Measurements from ENCODE around the gene CNIH1. TPM values are rescaled to one million over a fixed set of nuclear protein-coding genes. Genes with fewer than 3 reads are reported as not detected.

Gene CNIH1
- total and polyA plus RNA-seq, 2 of the 13 experiments (the other 11 are each of a cell fraction or from before 2014, with no cell fraction given), result 166 to 421 TPM

DNA sequence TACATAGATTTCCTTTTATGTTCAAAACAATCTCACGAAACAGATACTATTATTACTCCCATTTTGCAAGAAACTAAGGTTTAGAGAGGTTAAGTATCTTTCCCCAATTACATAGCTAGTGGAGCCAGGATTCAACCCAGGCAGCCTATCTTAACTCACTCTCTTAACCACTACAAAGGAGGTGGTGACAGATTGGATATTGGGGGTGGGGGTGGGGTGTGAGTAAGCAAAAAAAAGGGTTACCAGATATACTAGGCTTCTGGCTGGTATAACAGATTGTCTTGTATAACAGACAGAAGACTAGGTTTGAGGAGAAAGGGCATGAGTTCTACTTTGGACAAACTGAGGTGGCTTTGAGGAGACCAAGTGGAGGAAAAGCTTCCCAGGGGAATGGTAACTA lies 45.5 kb upstream of the CNIH1 start:
- Histone ChIP-seq H3K27ac (ENCODE audit: extremely low read length, insufficient read depth, low read length) (no peak overlapping the region), H2AFZ (ENCODE audit: low read length) (no peak overlapping the region), H3K9me3 (ENCODE audit: low read length) (no peaks in the 10 kb centered on the region), H4K20me1 (ENCODE audit: insufficient read depth, low read length) (peaks cover 12% of the 10 kb centered on the region), H3K9ac (ENCODE audit: insufficient read depth, low read depth, low read length) (no peak overlapping the region), H3K27me3 (ENCODE audit: control insufficient read depth in 1 of 2, insufficient read depth in 2 of 2, low read length in 2 of 2) (no peaks in the 10 kb centered on the region; a peak in 1 of 5 replicates), H3K4me3 (replicated peaks in 1 of 3; ENCODE audit: insufficient read depth in 1 of 3, low read depth in 2 of 3, low read length in 3 of 3) (no peak overlapping the region), H3K4me2 (ENCODE audit: low read depth, low read length) (peak overlapping the region; percentile 44), H3K36me3 (replicated peaks in 1 of 2; ENCODE audit: control insufficient read depth in 1 of 2, insufficient read depth in 2 of 2, low read length in 2 of 2) (peaks cover 0 to 13% of the 10 kb centered on the region in 2 experiments; a peak in 2 of 5 replicates), H3K79me2 (ENCODE audit: insufficient read depth, low read length) (peaks cover 67% of the 10 kb centered on the region), H3K4me1 (ENCODE audit: insufficient read depth, low read length) (peaks cover 71% of the 10 kb centered on the region)
- ChIA-PET POLR2A (interaction anchor here (0.8 kb wide), 1 partner anchor 79 kb away, joined by 3 read pairs; no protein-coding TSS in a partner anchor), CTCF (ENCODE audit: low intra/inter-chr PET ratio, low total read pairs) (no interaction called here)
- FAIRE-seq, result no peak
- no TSS peak for BruUV-seq (replicated peaks)
- TF ChIP-seq, protein P1, sequence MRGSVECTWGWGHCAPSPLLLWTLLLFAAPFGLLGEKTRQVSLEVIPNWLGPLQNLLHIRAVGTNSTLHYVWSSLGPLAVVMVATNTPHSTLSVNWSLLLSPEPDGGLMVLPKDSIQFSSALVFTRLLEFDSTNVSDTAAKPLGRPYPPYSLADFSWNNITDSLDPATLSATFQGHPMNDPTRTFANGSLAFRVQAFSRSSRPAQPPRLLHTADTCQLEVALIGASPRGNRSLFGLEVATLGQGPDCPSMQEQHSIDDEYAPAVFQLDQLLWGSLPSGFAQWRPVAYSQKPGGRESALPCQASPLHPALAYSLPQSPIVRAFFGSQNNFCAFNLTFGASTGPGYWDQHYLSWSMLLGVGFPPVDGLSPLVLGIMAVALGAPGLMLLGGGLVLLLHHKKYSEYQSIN (CRISPR knock-in tag; IDR thresholded peaks at IDR 0.05; ENCODE audit: borderline replicate concordance), result no peak
- TF ChIP-seq MEIS1 (CRISPR knock-in tag; IDR thresholded peaks at IDR 0.05; ENCODE audit: borderline replicate concordance), result no peak
- no peak for TF ChIP-seq CHCHD3 (CRISPR knock-in tag; IDR thresholded peaks at IDR 0.05)
- no peak for TF ChIP-seq ZNF101 (CRISPR knock-in tag; IDR thresholded peaks at IDR 0.05; ENCODE audit: borderline replicate concordance, low read depth)
- no peak for TF ChIP-seq RAD51 (IDR thresholded peaks at IDR 0.05; ENCODE audit: borderline replicate concordance)
- no peak for TF ChIP-seq ZNF549 (CRISPR knock-in tag; IDR thresholded peaks at IDR 0.05)
- TF ChIP-seq PAWR (CRISPR knock-in tag; IDR thresholded peaks at IDR 0.05; ENCODE audit: borderline replicate concordance), result no peak
- TF ChIP-seq ZNF496 (CRISPR knock-in tag; IDR thresholded peaks at IDR 0.05; ENCODE audit: insufficient replicate concordance), result no peak
- TF ChIP-seq DNMT1 (CRISPR knock-in tag; IDR thresholded peaks at IDR 0.05), result no peak
- no peak for TF ChIP-seq PCBP2 (optimal IDR thresholded peaks at IDR 0.05; ENCODE audit: low read depth, low read length, poor library complexity, severe bottlenecking)
- TF ChIP-seq ZNF761 (CRISPR knock-in tag; conservative IDR thresholded peaks at IDR 0.05), result no peak
- TF ChIP-seq GTF3A (CRISPR knock-in tag; conservative IDR thresholded peaks at IDR 0.05), result no peak
- in situ Hi-C loops (cut with HindIII; ENCODE audit: extremely low pct_ligation_motif_present, low pct_unique_long_range_greater_than_20kb), result loop anchor here (10.0 kb wide), 1 partner anchor 122 kb away; no protein-coding TSS in a partner anchor
- intact Hi-C loops (cut with micrococcal nuclease; ENCODE audit: unreplicated experiment), result loop anchor here (5.0 kb wide), 2 partner anchors 44 to 119 kb away; partner anchors contain the start of gene CNIH1
- DNase-seq (ENCODE audit: low spot score), result no peak
- ATAC-seq, result no peak
- WGBS (ENCODE audit: low lambda C conversion rate), result 93% methylated on average over 1 of the region's 1 CpG

Measured in HepG2 (cell line).